Colon (tissue), 2 donors: ENCODE measurements around the gene LRP3.
"Not testable (repeated sequence)": the region's sequence is repeated elsewhere in the genome, so short reads cannot be mapped to it uniquely, and the experiment has no call there.

Source experiments
- FAIRE-seq: peaks from 2 replicates; lab custom pipeline; 2012; peaks lifted over from hg19 to GRCh38; lab: Jason Lieb, UNC
- donor health status: control.
- donor health status: control.

LRP3 gene

DNA sequence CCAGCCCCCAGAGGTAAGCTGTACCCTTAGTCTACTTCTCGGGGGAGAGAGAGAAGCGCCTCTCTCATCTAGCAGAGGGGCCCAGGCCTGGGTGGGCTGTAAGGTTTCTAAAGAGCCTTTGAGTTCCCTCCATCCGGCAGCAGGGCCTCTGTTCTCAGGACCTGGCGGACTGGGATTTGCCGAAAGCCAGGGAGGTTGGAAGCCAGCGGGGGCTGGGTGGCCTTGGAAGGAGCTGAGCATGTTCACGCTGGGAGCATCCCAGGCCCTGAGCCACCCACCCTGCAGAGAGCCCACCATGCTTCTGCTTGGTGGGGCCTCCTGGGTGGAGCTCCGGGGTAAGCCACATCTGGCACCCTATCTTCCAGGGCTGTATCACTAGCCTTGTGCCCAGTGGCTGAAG, 23.8 kb downstream of the LRP3 start:
- FAIRE-seq, result no peak

DNA sequence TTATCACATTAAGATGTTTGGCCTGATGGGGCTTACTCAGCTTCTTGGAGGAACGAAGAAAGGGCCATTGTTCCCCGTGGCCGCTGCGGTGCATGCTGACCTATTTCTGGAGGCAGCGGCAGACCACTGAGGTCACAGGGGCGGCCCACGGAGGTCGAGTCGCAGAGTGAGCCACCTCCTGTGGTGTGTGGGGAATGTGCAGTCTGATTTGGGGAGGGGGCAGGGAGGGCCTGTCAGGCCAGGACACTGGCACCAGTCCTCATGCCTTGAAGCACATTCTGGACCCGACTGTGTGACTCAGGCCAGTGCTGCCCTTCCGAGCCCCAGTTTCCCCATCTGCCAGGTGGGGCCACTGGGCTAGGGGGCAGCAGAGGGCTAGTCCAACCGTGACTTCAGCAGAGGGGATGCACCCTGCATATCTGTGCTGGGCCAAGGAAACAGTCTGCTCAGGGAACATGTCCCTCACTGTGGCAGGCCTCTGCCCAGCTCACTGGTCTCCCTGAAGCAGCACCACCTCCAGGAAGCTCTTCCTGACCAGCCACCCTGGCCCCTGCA, 25.2 kb downstream of the LRP3 start:
- no peak for FAIRE-seq

DNA sequence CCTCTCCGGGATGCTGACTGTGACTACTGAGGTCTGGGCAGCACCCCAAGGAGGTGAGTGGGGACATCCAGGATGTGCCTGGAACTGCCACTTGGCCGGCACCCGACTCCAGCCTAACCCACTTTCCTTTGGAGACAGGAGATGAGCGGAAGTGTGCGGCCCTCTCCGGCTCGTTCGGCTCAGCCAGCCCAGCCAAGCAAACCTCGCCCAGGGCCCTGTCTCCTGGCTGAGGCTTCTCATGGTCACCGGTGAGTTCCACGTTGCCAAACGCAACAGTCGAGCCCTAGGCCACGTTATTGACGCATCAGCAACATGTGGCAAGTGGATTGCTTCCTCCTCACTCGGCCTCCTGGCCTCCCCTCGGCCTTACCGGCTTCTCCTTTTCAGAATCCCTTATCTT, 26.0 kb downstream of the LRP3 start:
- FAIRE-seq, result no peak

DNA sequence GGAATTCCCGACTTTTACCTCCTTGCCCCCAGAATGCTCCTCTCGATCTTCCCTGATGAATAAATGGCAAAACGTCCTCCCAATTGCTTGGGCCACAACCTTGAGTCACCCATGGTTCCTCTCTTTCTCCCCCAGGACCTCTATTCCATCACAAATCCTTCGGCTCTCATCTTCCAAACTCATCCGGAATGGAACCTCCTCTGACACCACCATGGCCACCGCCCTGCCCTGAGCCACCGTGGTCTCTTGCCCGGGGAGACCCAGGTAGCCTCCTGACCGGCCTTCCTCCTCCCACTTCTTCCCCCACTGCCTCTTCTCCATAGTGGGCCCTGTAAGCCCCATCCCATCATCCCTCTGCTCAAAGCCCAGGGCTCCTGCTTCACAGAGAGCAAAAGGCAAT, 26.6 kb downstream of the LRP3 start:
- no peak for FAIRE-seq

DNA sequence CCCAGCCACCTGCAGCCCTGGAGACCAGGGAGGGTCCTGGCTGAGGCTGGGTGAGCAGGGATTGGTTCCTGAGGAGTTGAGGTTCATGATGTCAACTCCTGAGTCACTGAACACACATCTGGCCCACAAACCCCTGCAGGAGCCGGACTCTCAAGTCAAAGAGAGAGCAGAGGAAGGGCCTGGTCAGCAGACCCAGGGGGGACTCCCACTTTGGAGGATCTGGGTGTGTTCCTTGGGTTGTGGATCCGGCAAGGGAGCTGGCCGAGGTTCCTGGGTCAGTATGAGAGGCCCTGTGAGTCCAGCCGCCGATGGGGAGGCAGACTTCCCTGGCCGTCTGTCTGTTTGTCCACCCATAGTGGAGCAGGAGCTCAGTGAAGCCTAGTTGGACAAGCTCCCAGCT, 27.5 kb downstream of the LRP3 start:
- FAIRE-seq, result no peak

- FAIRE-seq, result not testable (repeated sequence)
These were observed 28.1 kb downstream of the LRP3 start for GRCh38 chr19:33222255-33222654.

GRCh38 chr19:33224694-33225457, 30.7 kb downstream of the LRP3 start:
- no peak for FAIRE-seq

GRCh38 chr19:33225458-33225926, 31.4 kb downstream of the LRP3 start, which contains the start of gene SLC7A10:
Gene SLC7A10, minus strand, starts transcription at chr19:33225850. Its CDS starts 147 bp downstream, at chr19:33225703.
- FAIRE-seq, result no peak

DNA sequence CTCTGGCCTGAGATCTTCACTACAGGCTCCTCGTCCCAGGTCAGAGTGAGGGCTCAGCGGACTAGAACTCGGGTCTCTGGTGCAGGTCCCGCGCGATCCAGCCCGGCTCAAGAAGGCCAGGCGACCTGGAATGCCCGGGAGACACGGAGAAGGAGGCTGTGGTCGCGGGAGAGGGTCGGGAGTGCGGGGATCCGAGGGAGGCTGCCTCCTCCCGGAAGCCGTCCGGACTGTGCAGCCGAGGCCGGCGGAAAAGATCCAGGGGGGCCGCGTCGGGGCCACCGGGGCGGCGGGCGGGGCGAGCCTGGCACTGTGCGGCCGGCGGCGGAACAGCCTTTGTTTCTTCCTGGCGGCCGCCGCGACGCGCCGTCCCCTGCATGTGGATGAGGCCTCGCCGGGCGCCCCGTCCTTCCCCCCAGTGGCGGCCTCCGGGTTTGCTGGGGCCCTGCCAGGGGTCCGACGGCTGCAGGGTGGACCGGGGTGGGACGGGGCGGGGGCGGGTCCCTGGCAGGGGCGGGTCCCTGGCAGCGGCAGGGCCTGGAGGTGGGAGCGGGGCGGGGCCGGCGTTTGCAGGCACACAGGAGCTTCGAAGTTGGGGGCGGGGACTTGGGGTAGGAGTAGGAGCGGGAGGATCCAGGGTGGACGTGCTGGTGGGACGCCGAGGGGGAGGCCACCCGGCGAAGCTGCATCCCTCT, 32.6 kb downstream of the LRP3 start:
- no peak for FAIRE-seq

DNA sequence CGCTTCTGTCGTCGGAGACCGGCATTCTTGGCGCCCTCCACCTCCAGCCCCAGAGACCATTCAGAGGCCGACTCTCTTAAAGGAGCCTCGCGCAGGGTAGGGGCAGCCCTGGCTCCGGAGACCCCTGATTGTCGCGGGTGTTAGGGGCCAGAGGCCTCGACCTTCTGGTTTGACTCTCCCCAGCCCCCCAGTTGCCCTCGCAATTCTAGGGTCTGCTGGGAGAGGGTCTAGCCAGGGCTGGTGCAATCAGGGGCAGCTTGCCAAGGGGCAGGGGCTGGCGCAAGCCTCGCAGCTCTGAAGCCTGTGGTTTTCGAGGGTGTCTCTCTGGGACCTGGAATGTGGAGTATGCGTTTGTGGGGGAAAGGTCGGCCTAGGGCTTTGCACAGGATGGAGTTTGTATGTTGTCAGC, 33.1 kb downstream of the LRP3 start:
- no peak for FAIRE-seq

- FAIRE-seq, result no peak
These were observed 33.9 kb downstream of the LRP3 start for GRCh38 chr19:33227870-33228599.

- FAIRE-seq, result no peak
These were observed 35.8 kb downstream of the LRP3 start for GRCh38 chr19:33229962-33230361.

GRCh38 chr19:33231511-33231910, 37.4 kb downstream of the LRP3 start:
- no peak for FAIRE-seq

DNA sequence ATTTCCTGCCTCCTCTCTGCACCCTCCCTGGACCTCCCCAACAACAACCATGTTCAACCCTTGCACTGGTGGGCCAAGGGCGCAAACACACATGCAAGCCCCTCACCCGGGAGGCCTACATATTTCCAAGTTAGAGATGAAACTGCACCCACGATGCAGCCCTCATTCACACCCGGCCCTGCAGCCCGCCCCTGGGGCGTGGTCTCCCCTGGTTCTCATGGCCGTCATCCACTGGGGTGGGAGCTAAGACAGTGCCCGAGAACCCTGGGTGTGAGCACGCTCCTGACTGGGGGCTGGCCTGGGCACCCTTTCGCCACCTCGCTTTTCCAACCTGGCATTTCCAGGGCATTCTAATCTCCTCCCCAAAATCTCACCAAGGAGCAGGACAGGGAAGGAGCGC, 38.5 kb downstream of the LRP3 start:
- FAIRE-seq, result no peak

- no peak for FAIRE-seq
These were observed 39.1 kb downstream of the LRP3 start for GRCh38 chr19:33233056-33233873.

DNA sequence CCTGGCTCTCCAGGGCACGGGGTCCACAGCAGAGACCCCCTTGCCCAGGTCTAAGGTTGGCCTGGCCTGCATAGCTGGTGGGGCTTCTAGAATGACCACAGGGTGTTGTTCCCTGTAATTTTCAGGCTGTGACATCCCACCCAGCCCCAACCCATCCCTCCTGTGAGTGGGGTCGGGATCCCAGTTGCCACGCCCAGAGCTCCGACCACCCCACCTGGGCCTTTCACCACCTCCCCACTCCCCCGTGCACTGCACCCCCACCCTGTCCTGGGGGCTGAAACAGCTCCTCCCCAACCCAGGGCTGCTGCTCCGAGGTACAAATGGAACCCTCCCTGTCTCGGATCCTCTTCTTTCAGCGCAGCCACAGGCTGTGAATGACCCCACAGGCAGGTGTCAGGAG, 40.0 kb downstream of the LRP3 start:
- FAIRE-seq, result no peak

- no peak for FAIRE-seq
These were observed 40.6 kb downstream of the LRP3 start for GRCh38 chr19:33234736-33235135.

- FAIRE-seq, result no peak
These were observed 41.3 kb downstream of the LRP3 start for GRCh38 chr19:33235269-33235995.

DNA sequence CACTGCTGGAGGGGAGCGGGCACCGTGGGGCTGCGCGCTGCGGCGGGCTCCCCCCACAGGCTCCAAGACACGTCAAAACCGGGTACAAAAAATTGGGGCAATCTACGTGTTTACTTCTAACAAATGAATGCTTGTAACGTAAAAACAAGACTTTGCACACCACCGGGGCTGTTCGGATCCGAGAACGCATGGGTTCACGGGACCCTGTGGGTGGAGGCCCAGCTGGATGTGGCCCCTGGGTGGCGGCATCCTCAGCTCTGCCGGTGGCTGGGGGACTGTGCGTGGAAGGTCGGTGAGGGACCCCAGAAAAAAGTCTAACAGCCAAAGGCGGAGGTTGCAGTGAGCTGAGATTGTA, 41.8 kb downstream of the LRP3 start:
- FAIRE-seq, result no peak

DNA sequence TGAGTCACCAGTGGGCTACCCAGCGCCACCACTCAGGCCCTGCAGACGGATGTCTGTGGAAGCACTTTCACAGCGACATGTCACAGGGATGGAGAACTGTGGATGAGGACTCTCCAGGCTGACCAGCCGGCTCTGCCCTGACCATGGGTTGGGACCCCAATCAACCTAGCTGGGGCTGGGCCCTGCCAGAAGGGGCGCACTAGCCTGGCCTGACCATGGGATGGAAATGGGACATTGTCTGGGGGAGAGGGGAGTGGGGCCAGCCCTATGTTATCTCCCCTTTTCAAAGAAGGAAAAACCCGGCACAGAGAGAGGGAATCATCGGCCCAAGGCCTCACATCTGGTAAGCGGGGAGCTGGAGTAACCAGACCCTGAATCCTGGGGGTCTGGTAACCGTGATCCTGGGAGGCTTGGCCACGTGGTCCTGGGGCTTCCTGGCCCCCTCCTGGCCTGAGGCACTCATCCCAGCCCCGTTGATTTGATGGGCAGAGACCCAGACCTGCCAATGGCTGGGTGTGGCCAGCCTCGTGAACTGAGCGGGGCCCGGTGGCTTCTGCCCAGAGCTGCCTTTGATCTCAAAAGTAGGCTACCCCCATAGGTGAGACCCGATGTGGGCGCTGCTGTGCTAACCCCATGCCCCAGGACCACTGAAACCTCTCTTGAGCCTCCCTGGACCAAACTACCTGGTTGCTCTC, 42.7 kb downstream of the LRP3 start:
- FAIRE-seq, result no peak
